Measurements from ENCODE around the gene PASD1.
"Not testable (repeated sequence)": the region's sequence is repeated elsewhere in the genome, so short reads cannot be mapped to it uniquely, and the experiment has no call there.

PASD1 gene

GRCh38 chrX:151624677-151625076 lies 61.2 kb downstream of the PASD1 start:
- no peak for DNase-seq

GRCh38 chrX:151631822-151632221 lies 68.3 kb downstream of the PASD1 start:
- no peak for DNase-seq

DNA sequence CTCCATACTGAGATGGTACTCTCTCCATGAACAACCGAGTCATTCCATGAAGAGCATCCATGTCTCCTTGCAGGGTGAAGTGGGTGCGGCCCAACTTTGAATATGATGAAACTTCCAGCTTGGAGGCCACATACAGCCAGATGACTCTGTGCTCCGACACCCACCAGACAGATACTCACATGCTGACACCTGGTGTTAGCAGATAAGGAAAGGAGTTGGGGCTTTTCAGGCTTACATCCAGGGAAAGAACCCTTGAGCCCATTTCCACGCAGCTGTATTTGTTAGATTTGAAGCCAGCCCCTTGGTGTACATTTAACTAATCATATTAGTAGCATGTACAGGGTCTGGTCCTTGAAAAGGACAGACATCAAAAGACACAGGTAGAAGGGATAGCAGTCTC lies 69.7 kb downstream of the PASD1 start:
- DNase-seq = no peak

GRCh38 chrX:151634937-151635336 lies 71.5 kb downstream of the PASD1 start:
- no peak for DNase-seq

GRCh38 chrX:151641564-151641963 lies 78.1 kb downstream of the PASD1 start:
- DNase-seq = no peak

DNA sequence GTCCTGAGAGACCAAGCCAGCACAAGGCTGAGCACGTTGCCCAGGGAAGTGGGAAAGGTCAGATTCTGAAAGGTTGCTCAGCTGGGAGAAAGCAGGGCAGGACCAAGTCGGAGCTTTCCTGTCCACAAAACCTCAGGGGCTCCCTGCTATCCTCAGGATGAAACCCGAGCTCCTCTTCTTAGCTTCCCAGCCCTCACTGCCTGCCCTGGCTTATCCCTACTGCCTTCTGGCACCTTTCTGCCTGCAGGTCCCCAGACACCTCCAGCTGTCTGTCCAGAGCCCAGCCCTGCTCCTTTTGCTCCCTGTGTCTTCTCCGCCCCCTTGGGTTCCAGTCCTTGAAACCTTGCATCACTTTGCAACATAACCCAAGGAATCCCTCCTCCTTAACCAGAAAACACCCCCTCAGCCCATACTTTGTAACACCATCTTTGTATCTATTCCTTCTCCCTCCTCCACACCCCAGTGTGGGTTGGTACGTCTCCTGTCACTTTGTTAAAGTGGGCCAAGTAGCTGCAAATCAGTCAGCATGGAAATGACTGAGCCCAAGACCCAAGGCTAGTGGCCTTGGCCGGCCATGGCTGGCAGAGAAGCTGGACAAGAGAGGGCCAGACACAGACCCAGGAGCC lies 111.8 kb downstream of the PASD1 start:
- no peak for DNase-seq

DNA sequence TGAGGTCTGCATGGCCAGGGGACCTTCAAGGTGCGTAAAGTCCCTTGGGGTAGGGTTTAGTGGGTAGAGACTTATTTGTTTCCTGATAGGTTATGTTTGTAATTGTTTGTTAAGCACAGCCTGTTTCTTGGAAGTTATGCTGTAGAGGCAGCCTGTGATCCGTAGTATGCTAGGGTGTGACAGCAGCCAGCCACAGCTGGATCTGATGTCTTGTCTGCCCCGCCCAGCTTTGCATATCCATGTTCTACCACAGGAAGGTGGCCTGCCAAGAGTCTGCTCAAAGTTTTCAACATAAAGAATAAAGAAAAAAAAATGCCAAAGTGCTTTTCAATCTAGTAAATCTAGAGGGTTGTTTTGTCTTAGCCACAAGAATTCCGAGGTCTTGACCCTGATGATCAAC lies 112.7 kb downstream of the PASD1 start:
- DNase-seq = no peak

DNA sequence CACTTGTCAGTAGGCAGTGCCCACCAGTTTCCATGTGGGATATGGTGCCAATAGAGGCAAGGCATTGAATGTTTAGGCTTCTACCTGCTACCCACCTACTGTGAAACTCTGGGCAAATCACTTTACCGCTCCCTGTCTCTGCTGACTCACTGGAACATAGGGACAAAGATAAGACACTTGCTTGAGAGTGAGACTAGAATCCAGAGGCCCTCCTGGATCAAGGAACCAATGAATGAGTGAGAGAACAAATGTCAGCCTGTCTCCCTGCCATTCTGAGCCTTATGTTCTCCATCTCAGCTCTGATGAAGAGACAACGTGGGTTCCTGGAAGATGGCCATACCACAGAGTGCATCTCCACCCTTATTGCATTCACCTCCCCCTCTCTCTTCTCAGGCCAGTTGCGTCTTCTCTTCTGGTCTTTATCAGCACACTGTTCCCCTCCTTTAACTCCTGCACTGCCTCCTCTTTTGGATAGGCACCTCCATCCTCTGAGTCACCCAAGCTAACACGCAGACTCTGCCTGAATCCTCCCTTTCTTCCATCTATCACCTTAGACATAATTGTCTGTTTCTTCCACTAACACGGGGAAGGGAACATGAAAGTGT lies 116.4 kb downstream of the PASD1 start:
- no peak for DNase-seq

- DNase-seq = no peak
Measured at GRCh38 chrX:151680805-151681204, 117.3 kb downstream of the PASD1 start.

- no peak for DNase-seq
Measured at GRCh38 chrX:151687635-151688034, 124.2 kb downstream of the PASD1 start.

GRCh38 chrX:151688695-151689094 lies 125.2 kb downstream of the PASD1 start:
- DNase-seq = no peak

GRCh38 chrX:151692825-151693224 lies 129.3 kb downstream of the PASD1 start:
- no peak for DNase-seq

GRCh38 chrX:151694121-151694520 lies 130.6 kb downstream of the PASD1 start:
- DNase-seq = no peak

DNA sequence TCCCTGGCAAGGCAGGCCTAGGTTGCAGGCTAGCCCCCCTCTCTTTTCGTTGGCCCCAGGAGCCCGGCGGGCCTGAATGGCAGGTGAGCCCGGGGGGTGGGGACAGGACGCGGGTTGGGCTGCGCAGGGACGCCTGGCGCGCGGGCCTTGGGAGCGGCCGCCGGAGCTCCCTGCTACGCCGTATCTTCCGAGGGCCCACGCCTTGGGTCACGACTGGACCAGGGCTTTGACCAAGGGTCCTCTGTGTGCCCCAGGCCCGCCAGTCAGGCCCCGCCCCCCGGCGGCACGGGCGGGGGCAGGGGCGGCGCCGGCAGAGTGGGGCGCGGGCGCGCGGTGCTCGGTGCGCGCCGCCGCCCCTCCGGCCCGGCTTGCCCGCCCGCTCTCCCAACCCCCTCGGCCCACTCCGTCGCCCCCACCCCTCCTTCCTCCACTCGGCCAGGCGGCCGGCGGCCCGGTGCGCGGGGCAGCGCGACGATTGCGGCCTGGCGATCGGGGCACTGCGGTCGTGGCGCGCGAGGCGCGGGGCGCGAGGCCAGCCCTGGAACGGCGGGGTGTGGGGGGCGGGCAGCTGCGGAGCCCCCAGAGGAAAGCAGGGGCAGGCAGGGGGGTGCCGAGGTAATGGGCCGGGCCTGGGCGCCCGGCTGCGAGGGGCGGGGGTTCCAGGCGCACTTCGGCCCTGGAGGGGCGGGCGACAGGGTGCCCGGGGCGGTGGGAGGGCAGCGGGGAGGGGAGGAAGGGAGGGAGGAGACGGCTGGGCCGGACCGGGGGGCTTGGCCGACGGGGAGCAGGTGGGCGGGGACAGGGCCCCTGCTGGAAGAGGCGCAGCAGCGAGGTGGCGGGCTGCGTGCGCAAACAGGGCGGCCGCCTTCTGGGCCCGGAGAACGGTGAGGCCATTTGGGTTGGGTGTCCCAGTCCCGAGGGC lies 131.4 kb downstream of the PASD1 start, which contains the start of gene PRRG3:
PRRG3 (plus strand) TSS at position 798 of the 922 bp plus-strand sequence. CDS start 3,357 bp downstream, outside the sequence.
- no peak for DNase-seq

DNA sequence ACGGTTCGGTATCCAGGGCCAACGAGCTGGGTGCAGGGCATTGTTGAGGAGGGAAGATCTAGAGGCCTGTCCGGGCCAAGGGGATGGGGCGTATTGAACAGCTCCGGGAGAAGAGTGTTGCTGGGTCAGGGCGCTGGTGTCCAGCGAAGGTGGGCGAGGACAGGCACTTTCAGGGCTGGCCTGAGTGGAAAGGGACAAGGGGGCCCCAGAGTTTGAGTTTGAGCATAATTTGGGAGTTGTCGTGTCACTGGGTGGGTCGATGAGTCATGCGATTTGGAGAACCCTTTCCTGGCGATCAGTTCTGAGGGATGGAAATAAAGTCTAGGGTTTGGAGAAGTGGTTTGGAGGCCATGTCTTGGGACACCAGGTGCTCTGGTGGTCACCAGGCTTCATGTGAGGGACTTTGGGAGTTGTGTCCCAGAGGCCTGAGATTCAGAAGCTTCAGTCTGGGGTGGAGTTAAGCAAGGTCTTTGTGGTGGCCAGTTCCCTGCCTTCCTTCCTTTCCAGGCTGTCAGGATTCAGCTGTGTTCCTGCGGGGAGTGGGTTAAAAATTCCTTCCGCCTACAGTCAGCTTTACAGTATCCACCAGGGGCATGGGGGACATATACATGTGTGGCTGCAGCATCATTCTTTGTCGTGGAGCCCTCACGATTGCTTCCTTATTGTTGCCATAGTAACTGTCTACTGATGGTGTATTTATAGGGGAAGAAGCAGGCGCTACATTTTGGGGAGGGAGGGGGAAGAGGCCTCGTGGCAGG lies 132.3 kb downstream of the PASD1 start:
- no peak for DNase-seq

DNA sequence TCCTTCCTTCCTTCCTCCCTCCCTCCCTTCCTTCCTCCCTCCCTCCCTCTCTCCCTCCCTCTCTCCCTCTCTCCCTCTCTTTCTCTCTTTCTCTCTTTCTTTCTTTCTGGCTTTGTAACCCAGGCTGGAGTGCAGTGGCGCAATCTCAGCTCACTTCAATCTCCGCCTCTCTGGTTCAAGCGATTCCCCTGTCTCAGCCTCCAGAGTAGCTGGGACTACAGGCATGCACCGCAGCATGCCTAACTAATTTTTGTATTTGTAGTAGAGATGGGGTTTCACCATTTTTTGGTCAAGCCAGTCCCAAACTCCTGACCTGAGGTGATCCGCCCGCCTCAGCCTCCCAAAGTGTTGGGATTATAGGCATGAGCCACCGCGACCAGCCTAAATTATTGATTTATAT lies 133.6 kb downstream of the PASD1 start:
- not testable (repeated sequence) for DNase-seq

DNA sequence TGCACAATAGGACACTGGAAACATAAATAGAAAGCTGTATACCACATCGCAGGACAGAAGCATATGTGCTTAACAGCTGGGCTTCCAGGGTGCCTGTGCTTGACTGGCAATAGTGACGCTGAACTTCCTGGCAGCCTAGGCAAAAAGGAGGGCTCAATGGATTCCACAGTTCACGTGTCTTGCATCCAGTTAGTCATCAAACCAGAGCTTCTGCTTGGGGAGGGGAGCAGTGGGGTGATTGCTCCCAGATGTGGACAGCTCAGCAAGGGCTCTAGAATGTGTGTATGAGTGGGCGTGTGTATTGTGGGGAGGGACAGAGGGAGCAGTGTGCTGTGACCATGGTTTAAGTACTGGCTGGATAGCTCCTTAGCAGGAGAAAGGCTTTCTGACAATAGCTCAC lies 134.0 kb downstream of the PASD1 start:
- no peak for DNase-seq

- no peak for DNase-seq
Measured at GRCh38 chrX:151698485-151698884, 135.0 kb downstream of the PASD1 start.

- no peak for DNase-seq
Measured at GRCh38 chrX:151699746-151700145, 136.3 kb downstream of the PASD1 start.

- DNase-seq = no peak
Measured at GRCh38 chrX:151700581-151700980, 137.1 kb downstream of the PASD1 start.

GRCh38 chrX:151701071-151701470 lies 137.6 kb downstream of the PASD1 start:
- DNase-seq = no peak

DNA sequence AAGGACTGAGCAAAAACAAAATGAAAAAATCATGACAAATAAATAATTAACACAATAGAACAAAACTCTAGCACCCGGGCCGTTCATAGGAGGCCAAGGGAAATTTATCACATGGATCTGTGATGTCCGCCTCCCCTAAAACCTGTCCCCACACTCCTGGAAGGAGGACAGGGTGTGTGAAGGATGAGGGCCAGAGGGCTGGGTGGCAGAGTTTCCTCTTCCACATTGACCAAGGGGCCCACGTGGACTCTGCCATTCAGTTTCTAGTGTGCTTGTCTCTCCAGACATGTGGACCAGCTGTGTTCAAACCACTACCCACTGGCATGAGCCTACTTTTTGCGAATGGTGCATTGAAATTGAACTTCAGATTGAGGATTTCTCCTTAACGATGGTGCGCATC lies 138.1 kb downstream of the PASD1 start:
- no peak for DNase-seq

Measured in NCI-H1048 (cell line).